Calu3 (cell line): ENCODE measurements around the gene RAC2. TPM values are rescaled to one million over a fixed set of nuclear protein-coding genes. Genes with fewer than 3 reads are reported as not detected.

Experiments used
- BruUV-seq: library from RNA; stranded (reverse); fragments of 400-500 nt; replicated peaks from 2 replicates; lab custom pipeline; 2021; lab: Mats Ljungman, UMichigan
- CTCF ChIA-PET: fragments of 300-600 bp; sonication (Branson Sonifier 250); formaldehyde crosslinking; loops from one replicate; lab custom pipeline; 2022; ENCODE audit warnings: antibody characterized with exemption; lab: Charles Lee
- DNase-seq: peaks from one replicate; pipeline ENCODE4 v3.0.0; 2022
- H3K27ac Mint-ChIP-seq: one replicate; pipeline ENCODE4 v1.8.0; 2022; ENCODE audit warnings: mixed read lengths; ENCODE audit not compliant: unreplicated experiment
- H3K27me3 Mint-ChIP-seq: one replicate; pipeline ENCODE4 v1.8.0; 2022; ENCODE audit warnings: mixed read lengths; ENCODE audit not compliant: unreplicated experiment
- H3K36me3 Mint-ChIP-seq: one replicate; pipeline ENCODE4 v1.8.0; 2022; ENCODE audit warnings: mild to moderate bottlenecking, moderate library complexity, mixed read lengths; ENCODE audit not compliant: insufficient read depth, unreplicated experiment
- H3K4me1 Mint-ChIP-seq: one replicate; pipeline ENCODE4 v1.8.0; 2022; ENCODE audit warnings: mild to moderate bottlenecking, low read depth, mixed read lengths; ENCODE audit not compliant: unreplicated experiment
- H3K4me3 Mint-ChIP-seq: one replicate; pipeline ENCODE4 v1.8.0; 2022; ENCODE audit warnings: mild to moderate bottlenecking, low read depth, moderate library complexity, mixed read lengths; ENCODE audit not compliant: unreplicated experiment
- H3K9me3 Mint-ChIP-seq: one replicate; pipeline ENCODE4 v1.8.0; 2022; ENCODE audit warnings: low read depth, mixed read lengths; ENCODE audit not compliant: unreplicated experiment
- intact Hi-C: fragments of 100-400 bp; cut with micrococcal nuclease; formaldehyde crosslinking; loops from one replicate; pipeline ENCODE4 v1.10.0; 2022; ENCODE audit not compliant: unreplicated experiment
- total RNA-seq: library from RNA; stranded (reverse); gene quantifications from 2 replicates; pipeline ENCODE4 v1.2.3, GENCODE V29; 2022
- TF ChIP-seq, protein P1 (sequence below): fragments of 200-600 bp; IDR thresholded peaks from one replicate; pipeline ENCODE4 v1.8.0; 2022; ENCODE audit warnings: antibody characterized with exemption; ENCODE audit not compliant: unreplicated experiment

The RAC2 gene
- total RNA-seq, 1 experiment from 2014 or later: 21.0 TPM

DNA sequence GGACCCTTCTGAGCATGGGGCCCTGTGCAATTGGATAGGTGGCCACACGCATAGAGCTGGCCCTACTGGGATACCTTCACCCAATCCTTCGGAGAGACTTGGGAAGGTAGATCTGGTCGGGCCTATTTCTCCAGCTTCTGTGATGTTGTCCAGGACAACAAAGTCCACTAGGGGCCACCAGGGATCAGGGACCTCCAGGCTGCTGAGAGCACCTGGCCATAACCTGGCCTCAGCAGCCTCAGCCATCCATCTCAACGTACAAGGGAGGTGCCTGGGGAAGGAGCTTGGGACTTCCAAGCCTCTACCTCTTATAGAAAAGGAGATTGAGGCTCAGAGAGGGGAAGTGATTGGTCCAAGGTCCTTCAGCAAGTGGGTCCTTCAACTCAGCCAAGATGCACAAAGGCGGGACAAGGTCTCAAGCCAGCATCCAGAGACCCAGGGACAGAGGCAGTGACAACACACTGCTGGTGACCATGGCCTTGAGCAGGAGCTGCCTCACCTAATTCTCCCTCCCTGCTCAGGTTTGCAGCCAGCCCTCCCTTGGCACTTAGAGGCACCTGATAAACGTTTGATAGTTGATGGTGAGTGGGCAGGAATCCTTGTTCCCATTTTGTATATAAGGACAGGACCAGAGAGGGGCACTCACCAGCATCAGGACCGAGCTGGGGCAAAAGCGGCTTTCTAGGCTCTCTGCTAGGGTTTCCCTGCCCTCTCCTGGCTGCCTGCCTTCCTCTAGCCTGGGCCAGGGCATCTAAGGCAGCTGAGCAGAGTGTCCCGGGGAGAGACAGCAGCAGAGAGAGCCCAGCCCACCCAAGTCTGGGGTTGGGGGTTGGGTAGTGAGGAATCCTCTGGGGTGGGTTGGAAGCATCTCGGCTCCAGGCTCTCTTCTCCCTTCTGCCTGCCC is 4.5 kb downstream of the RAC2 start:
- CTCF ChIA-PET: interaction anchor here (0.5 kb wide), 1 partner anchor 87 kb away, joined by 3 read pairs; no protein-coding TSS in a partner anchor
- H3K36me3 Mint-ChIP-seq: peaks cover 10% of the 10 kb centered on the region
- no peaks in the 10 kb centered on the region for H3K9me3 Mint-ChIP-seq
- BruUV-seq: no TSS peak
- H3K27me3 Mint-ChIP-seq: no peaks in the 10 kb centered on the region
- H3K27ac Mint-ChIP-seq: no peak overlapping the region
- TF ChIP-seq, protein P1, sequence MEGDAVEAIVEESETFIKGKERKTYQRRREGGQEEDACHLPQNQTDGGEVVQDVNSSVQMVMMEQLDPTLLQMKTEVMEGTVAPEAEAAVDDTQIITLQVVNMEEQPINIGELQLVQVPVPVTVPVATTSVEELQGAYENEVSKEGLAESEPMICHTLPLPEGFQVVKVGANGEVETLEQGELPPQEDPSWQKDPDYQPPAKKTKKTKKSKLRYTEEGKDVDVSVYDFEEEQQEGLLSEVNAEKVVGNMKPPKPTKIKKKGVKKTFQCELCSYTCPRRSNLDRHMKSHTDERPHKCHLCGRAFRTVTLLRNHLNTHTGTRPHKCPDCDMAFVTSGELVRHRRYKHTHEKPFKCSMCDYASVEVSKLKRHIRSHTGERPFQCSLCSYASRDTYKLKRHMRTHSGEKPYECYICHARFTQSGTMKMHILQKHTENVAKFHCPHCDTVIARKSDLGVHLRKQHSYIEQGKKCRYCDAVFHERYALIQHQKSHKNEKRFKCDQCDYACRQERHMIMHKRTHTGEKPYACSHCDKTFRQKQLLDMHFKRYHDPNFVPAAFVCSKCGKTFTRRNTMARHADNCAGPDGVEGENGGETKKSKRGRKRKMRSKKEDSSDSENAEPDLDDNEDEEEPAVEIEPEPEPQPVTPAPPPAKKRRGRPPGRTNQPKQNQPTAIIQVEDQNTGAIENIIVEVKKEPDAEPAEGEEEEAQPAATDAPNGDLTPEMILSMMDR: no peak
- H3K4me3 Mint-ChIP-seq: no peak overlapping the region
- DNase-seq: no peak
- intact Hi-C loops: no loop called here
- H3K4me1 Mint-ChIP-seq: peaks cover 6% of the 10 kb centered on the region

DNA sequence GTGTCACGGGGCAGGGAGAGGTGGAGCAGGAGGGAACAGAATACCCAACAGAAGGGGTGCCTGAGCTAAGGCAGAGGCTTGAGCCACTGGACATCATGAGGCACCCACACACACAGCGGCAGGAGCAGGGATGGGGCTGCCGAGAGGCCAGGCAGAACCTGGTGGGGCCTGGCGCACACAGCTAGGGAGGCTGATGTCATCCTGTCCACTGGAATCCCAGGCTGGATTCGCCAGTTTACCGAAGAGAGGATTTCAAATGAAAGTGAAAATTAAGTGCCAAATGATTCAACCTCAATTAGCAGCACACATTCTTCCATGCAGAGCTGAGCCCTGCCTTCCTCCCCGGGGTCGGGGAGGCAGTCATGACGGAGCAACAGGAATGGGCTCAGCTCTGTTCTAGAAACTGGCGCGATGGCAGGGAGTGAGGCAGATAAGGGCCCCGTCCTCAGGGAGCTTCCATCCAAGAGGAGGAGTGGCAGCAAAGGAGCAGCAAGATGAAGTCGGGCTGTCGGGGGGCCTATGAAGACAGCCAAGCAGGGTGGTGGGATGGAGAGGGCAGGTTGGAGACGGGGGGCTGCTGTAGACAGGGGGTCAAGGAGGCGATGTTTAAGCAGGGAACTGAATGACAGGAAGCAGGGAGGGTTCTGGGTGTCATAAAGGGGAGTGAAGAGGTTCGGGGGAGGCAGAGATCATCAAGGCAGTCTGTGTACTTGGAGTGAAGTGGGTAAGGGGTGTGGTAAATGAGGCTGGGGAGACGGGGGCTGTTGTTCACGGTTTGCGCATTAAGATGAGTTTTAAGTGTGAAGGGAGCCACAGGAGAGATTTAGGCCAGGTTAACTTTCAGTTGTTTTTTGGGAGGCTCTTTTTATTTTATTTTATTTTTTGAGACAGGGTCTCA is 6.4 kb downstream of the RAC2 start:
- CTCF ChIA-PET: interaction anchor here (0.7 kb wide), 1 partner anchor 23 kb away, joined by 3 read pairs; no protein-coding TSS in a partner anchor
- H3K4me3 Mint-ChIP-seq: no peak overlapping the region
- intact Hi-C loops: no loop called here

DNA sequence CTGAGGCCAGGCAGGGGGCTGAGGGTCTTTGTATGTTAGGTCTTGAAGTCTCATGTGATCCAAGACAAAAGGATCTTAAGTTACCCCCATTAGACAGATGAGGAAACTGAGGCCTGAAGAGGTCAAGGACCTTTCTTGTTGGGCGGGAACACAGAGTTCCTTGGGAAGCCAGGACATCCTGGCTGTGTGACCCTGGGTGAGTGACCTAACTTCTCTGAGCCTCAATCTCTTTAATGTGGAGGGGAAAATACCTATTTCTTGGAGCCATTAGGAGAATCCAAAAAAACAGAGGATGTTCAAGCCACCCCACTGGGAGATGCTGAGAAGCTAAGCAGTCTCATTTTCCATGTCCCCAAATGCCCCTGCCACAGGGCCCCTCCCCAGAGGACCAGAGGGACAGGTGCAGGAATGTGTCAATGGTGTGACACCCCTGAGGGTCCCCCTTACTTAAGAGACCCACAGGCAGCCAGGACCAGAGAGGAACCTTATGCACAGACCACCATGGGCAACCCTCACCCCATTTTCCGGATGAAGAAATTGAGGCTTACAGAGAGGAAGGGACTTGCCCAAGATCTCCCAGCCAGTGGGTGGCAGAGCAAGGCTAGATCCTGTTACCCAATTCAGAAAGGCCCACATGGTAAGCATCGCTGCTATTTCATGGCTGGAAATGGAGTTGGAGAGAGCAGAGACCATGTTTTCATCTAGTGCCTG is 8.0 kb downstream of the RAC2 start:
- Mint-ChIP-seq H3K4me3 (no peak overlapping the region), H3K27ac (no peak overlapping the region), H3K27me3 (no peaks in the 10 kb centered on the region), H3K4me1 (no peaks in the 10 kb centered on the region), H3K9me3 (no peaks in the 10 kb centered on the region), H3K36me3 (no peaks in the 10 kb centered on the region)
- DNase-seq: no peak
- intact Hi-C loops: no loop called here
- TF ChIP-seq, protein P1: no peak
- CTCF ChIA-PET: no interaction called here
- BruUV-seq: no TSS peak

More for the DNA sequence above, 6.4 kb downstream of the RAC2 start:
- DNase-seq: no peak
- H3K36me3 Mint-ChIP-seq: no peaks in the 10 kb centered on the region
- H3K27me3 Mint-ChIP-seq: no peaks in the 10 kb centered on the region
- TF ChIP-seq, protein P1: no peak
- no peaks in the 10 kb centered on the region for H3K9me3 Mint-ChIP-seq
- H3K4me1 Mint-ChIP-seq: no peaks in the 10 kb centered on the region
- no peak overlapping the region for H3K27ac Mint-ChIP-seq
- BruUV-seq: no TSS peak
